Muscle layer of colon (tissue), 2 donors: Measurements from ENCODE around the gene PUM2.

ENCODE experiments used
- H3K27ac ChIP-seq: one replicate; pipeline ENCODE4 v1.7.0; 2013; ENCODE audit warnings: low read depth, mild to moderate bottlenecking, low read length, moderate library complexity
- H3K27me3 ChIP-seq, 2 donors: one replicate each; pipeline ENCODE4 v1.7.0; 2013; ENCODE audit warnings: low read length in 2 of 2, mild to moderate bottlenecking in 2 of 2; ENCODE audit not compliant: insufficient read depth in 2 of 2, control insufficient read depth in 1 of 2
- H3K36me3 ChIP-seq: one replicate; pipeline ENCODE4 v1.7.0; 2013; ENCODE audit warnings: mild to moderate bottlenecking, low read length; ENCODE audit not compliant: insufficient read depth
- H3K4me1 ChIP-seq: one replicate; pipeline ENCODE4 v1.7.0; 2013; ENCODE audit warnings: mild to moderate bottlenecking, low read length; ENCODE audit not compliant: insufficient read depth
- H3K4me3 ChIP-seq, 2 donors: one replicate each; pipeline ENCODE4 v1.7.0; 2013; ENCODE audit warnings: low read length in 2 of 2, low read depth in 1 of 2, mild to moderate bottlenecking in 1 of 2, moderate library complexity in 1 of 2
- H3K9ac ChIP-seq: one replicate; pipeline ENCODE4 v1.7.0; 2013; ENCODE audit warnings: low read length
- H3K9me3 ChIP-seq: one replicate; pipeline ENCODE4 v1.7.0; 2013; ENCODE audit warnings: mild to moderate bottlenecking, low read length
- donor health status: abdominal sarcoma.
- donor health status: Adenocarcinoma of cecum.

Gene PUM2

GRCh38 chr2:20217041-20217970, 133.3 kb downstream of the PUM2 start:
- Histone ChIP-seq H3K36me3 (no peaks in the 10 kb centered on the region), H3K27ac (no peak overlapping the region), H3K9me3 (no peaks in the 10 kb centered on the region), H3K27me3 (no peaks in the 10 kb centered on the region), H3K9ac (no peak overlapping the region), H3K4me1 (no peaks in the 10 kb centered on the region), H3K4me3 (no peak overlapping the region)

- H3K4me1 ChIP-seq, result no peaks in the 10 kb centered on the region
- no peaks in the 10 kb centered on the region for H3K36me3 ChIP-seq
- H3K9me3 ChIP-seq, result no peaks in the 10 kb centered on the region
- H3K4me3 ChIP-seq, result no peak overlapping the region
- H3K27ac ChIP-seq, result no peak overlapping the region
- no peaks in the 10 kb centered on the region for H3K27me3 ChIP-seq
- no peak overlapping the region for H3K9ac ChIP-seq
Observed at GRCh38 chr2:20216130-20217025, 134.3 kb downstream of the PUM2 start.

GRCh38 chr2:20215183-20216040, 135.2 kb downstream of the PUM2 start:
- H3K27ac ChIP-seq, result no peak overlapping the region
- H3K27me3 ChIP-seq, result no peaks in the 10 kb centered on the region
- no peaks in the 10 kb centered on the region for H3K36me3 ChIP-seq
- no peaks in the 10 kb centered on the region for H3K9me3 ChIP-seq
- no peak overlapping the region for H3K9ac ChIP-seq
- H3K4me3 ChIP-seq, result no peak overlapping the region
- no peaks in the 10 kb centered on the region for H3K4me1 ChIP-seq

- Histone ChIP-seq H3K9me3 (no peaks in the 10 kb centered on the region), H3K36me3 (no peaks in the 10 kb centered on the region), H3K27me3 (no peaks in the 10 kb centered on the region), H3K4me3 (no peak overlapping the region), H3K9ac (no peak overlapping the region), H3K27ac (no peak overlapping the region), H3K4me1 (no peaks in the 10 kb centered on the region)
Observed at GRCh38 chr2:20214566-20215182, 136.0 kb downstream of the PUM2 start.

GRCh38 chr2:20213651-20214565, 136.7 kb downstream of the PUM2 start:
- Histone ChIP-seq H3K4me3 (no peak overlapping the region), H3K27ac (no peak overlapping the region), H3K27me3 (no peaks in the 10 kb centered on the region), H3K4me1 (no peaks in the 10 kb centered on the region), H3K9me3 (no peaks in the 10 kb centered on the region), H3K36me3 (no peaks in the 10 kb centered on the region), H3K9ac (no peak overlapping the region)

GRCh38 chr2:20212871-20213503, 137.7 kb downstream of the PUM2 start:
- Histone ChIP-seq H3K9ac (no peak overlapping the region), H3K27ac (no peak overlapping the region), H3K27me3 (no peaks in the 10 kb centered on the region), H3K4me3 (no peak overlapping the region), H3K9me3 (no peaks in the 10 kb centered on the region), H3K36me3 (no peaks in the 10 kb centered on the region), H3K4me1 (no peaks in the 10 kb centered on the region)

GRCh38 chr2:20212459-20212870, 138.2 kb downstream of the PUM2 start:
- Histone ChIP-seq H3K9ac (no peak overlapping the region), H3K9me3 (no peaks in the 10 kb centered on the region), H3K4me1 (no peaks in the 10 kb centered on the region), H3K27me3 (no peaks in the 10 kb centered on the region), H3K36me3 (no peaks in the 10 kb centered on the region), H3K27ac (no peak overlapping the region), H3K4me3 (no peak overlapping the region)

GRCh38 chr2:20211860-20212458, 138.7 kb downstream of the PUM2 start:
- Histone ChIP-seq H3K4me3 (no peak overlapping the region), H3K27me3 (no peaks in the 10 kb centered on the region), H3K36me3 (no peaks in the 10 kb centered on the region), H3K4me1 (no peaks in the 10 kb centered on the region), H3K9me3 (no peaks in the 10 kb centered on the region), H3K9ac (no peak overlapping the region), H3K27ac (no peak overlapping the region)

- Histone ChIP-seq H3K9me3 (no peaks in the 10 kb centered on the region), H3K4me3 (no peak overlapping the region), H3K36me3 (no peaks in the 10 kb centered on the region), H3K9ac (no peak overlapping the region), H3K27me3 (no peaks in the 10 kb centered on the region), H3K4me1 (no peaks in the 10 kb centered on the region), H3K27ac (no peak overlapping the region)
Observed at GRCh38 chr2:20211420-20211819, 139.2 kb downstream of the PUM2 start.
